ENCODE measurements around the gene TMEM38B. TPM values are rescaled to one million over a fixed set of nuclear protein-coding genes. Genes with fewer than 3 reads are reported as not detected.

The TMEM38B gene
- total RNA-seq, 1 donor from 2014 or later, result 12.9 TPM

Other genes with a start within 250 kb of the TMEM38B start
- 0.50 TPM for gene FSD1L, start 246.5 kb upstream of the TMEM38B start, total RNA-seq
- 5.1 TPM for gene FKTN, start 136.4 kb upstream of the TMEM38B start, total RNA-seq
- gene TAL2, start 32.1 kb upstream of the TMEM38B start, total RNA-seq, result not detected

All from left lobe of liver (tissue), 1 donor.